EH (cell line): Measurements from ENCODE around the gene DIP2C.
A peak's percentile ranks its signal among the peaks of the same experiment; 100 is the strongest.

ENCODE experiments used
- DNase-seq: peaks from one replicate; pipeline ENCODE4 v3.0.0-alpha.2; 2015; ENCODE audit warnings: low read depth

The DIP2C gene

GRCh38 chr10:552679-553078 lies 136.8 kb downstream of the DIP2C start:
- no peak for DNase-seq

- no peak for DNase-seq
Observed at GRCh38 chr10:551373-552252, 137.9 kb downstream of the DIP2C start.

- no peak for DNase-seq
Observed at GRCh38 chr10:550665-551372, 138.6 kb downstream of the DIP2C start.

- DNase-seq = no peak
Observed at GRCh38 chr10:549391-549790, 140.1 kb downstream of the DIP2C start.

DNA sequence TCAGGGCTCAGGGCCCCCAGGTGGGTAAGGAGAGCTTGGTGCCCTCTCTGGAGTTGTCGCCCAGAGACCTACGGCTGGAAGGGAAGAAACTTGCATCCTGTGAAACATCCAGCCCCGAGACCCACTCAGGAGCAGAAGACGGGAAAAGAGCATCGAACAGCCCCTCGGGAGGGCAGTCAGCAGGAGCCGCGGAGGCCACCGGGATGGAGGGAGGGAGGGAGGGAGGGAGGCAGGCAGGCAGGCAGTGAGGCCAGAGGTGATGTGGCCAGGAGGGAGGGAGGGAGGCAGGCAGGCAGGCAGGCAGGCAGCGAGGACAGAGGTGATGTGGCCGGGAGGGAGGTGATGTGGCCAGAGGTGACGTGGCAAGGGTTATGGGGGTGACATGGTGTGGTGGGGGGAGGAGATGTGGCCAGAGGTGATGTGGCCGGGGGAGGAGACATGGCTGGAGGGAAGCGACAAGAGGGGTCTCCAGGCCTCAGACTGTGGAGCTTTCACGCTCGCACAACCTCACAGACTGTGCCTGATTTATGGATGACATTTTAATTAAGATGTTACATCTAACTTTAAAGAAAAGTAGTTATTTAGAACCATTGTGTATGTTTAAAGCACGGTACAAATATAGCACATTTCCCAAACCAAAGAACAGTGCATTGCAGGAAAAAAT lies 141.1 kb downstream of the DIP2C start:
- no peak for DNase-seq

DNA sequence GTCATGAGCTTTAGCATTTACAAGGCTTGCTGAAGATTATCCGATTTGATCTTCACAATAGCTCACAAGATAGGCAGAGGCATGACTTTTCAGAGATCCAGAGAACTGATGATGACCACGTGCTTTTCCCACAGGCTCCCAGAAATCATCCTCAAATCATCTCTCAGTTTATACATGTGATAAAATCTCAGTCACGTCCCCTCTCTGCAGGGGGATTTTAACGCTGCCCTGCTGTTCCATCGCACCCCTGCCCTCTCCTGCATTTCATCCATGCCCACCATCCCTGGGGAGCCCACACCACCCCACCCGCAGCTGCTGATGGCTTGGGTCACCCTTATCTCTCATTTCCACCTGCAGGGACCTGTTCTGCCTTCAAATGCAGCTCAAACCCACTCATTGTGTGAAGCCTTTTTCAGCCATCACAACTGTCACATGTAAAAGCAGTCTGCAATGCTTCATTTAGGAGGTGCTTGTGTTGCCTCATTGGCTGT lies 141.8 kb downstream of the DIP2C start:
- DNase-seq = peak; percentile 45

DNA sequence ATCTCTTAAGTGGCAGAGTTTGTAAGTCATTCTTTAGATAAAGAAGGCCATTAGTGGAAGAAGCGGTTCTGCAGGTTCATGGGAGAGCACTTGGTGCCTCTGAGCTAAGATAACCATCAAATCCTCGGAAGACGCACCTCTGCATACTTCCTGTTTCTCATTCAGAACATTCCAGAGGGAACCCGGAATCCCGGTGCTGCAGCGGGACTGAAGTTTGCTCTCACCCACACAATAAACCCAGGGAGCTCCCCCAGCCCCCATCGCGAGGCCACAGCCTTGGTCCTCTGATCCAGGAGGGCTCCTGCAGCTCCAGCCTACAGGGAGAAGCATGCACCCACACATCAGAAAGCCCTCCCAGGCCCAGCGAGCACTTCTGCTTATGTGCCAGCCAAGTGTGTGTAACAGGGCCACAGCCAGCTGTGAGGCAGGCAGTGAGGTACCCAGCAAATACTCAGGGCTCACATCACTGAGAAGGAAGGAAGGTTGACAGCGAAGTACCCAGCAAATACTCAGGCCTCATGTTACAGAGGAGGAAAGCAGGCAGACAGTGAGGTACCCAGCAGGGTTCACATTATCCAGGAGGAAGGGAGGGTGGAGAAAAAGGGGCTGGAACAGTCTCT lies 142.4 kb downstream of the DIP2C start:
- peak; percentile 36 for DNase-seq

GRCh38 chr10:546451-546850 lies 143.0 kb downstream of the DIP2C start:
- no peak for DNase-seq

DNA sequence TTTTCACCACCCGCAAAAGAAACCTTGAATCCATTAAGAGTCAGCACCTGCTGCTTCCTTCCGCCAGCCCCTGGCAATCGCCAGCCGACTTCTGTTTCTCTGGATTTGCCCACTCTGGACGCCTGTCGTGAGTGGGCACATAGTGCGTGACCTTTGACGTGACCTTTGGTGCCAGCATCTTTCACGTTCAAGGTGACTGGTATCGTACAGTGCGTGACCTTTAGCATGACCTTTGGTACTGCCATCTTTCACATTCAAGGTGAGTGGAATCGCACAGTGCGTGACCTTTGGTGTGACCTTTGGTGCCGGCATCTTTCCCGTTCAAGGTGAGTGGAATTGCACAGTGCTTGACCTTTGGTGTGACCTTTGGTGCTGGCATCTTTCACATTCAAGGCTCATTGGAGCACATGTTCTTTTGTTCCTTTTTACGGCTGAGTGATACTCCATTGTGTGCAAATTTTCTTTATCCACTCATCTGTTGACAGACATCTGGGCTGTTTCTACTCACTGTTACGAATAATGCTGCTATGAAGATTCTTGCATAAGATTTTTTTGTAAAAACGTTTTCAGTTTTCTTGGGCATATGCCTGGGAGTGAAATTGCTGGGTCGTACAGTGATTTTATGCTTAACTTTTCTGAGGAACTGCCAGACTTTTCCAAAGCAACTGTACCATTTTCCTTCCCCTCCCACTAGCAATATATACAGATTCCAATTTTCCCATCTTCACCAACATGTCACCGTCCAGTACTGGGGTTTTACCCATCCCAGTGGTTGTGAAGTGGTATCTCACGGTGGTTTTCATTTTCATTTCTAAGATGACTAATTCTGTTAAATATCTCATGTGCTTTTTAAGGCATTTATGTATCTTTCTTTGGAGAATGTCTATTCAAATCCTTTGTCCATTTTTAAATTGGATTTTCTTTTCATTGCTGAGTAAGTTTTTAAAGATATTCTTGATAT lies 145.3 kb downstream of the DIP2C start:
- DNase-seq = no peak

- DNase-seq = no peak
Observed at GRCh38 chr10:543131-543530, 146.3 kb downstream of the DIP2C start.

GRCh38 chr10:541750-542371 lies 147.6 kb downstream of the DIP2C start:
- no peak for DNase-seq

DNA sequence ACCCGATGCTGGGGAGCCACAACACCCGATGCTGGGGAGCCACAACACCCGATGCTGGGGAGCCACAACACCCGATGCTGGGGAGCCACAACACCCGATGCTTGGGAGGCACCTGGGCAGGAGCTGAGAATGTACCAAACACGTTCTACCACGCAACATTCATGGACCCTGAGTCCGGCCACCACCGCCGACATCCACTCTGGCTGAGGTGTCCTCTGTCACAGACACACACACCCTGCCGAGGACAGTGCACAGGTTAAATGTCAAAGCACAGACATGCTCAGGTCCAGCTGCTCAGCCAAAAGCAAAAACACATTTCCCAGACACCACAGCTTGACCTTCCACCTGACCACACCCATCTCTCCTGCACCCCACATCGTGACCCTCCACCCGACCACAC lies 148.4 kb downstream of the DIP2C start:
- DNase-seq = no peak

- peak; percentile 60 for DNase-seq
Observed at GRCh38 chr10:538895-539294, 150.6 kb downstream of the DIP2C start.

DNA sequence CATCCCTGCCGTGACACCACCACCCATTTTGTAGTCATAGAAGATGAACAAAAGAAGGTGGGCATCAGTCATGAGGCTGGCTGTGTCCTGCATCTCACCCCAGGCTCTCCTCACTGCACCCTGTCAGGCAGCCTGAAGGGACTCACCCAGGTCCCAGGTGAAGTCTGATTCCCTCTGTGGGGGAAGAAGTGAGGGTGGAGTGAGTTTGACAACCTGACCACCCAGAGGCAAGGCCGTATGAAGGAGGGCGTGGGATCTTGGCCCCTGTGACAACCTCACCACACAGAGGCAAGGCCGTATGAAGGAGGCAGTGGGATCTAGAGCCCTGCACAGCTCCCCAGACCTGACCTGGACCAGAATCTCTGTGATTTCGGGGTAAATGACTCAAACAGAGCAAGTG lies 152.5 kb downstream of the DIP2C start:
- no peak for DNase-seq

GRCh38 chr10:536371-536925 lies 153.0 kb downstream of the DIP2C start:
- DNase-seq = peak; percentile 65

- no peak for DNase-seq
Observed at GRCh38 chr10:535952-536351, 153.5 kb downstream of the DIP2C start.

- DNase-seq = no peak
Observed at GRCh38 chr10:535051-535450, 154.4 kb downstream of the DIP2C start.

DNA sequence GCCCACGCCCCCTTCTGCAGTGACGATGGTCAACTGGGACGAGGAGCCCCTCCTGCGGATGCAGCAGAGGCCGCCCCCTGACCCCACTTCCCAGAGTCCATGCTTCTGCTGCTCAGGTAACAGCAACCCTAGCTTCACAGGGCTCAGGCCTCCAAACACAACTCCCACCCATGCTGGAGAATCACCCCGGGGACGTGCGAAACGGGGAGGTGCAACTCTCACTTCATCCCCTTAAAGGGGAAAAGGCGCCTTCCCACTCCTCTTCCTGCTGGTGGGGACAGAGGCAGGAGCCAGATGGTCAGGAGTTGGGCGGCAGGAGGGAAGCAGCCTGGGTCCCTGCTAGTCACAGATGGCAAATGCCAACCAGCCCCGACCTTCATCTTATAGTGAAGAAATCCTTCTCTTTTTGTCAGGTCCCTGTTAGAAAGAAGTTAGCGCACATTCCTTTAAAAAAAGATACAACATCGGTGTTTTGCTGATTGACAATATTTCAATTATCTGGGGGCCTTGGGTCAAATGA lies 155.4 kb downstream of the DIP2C start:
- no peak for DNase-seq

- DNase-seq = no peak
Observed at GRCh38 chr10:533611-534010, 155.9 kb downstream of the DIP2C start.

DNA sequence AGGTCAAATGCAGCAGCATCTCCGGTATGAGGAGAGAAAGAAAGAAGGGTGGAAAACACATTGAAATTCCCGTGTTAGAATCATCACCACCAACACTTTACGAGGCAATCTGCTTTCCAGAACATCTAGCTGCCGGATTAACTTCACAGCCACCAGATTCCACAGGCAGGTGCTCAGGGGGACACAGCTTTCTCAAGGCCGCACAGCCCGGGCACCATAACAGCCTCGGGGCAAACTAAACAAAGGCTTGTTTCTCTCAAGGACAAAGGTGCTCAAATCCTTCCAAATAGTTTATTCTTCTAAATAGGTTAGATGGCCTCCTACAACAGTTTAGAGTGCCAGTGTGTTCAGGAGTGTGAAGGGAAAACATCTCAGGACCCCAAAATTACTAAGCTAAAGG lies 156.3 kb downstream of the DIP2C start:
- no peak for DNase-seq
